ENCODE results near the gene PKN3.

- no peak for TF ChIP-seq CTCF (IDR thresholded peaks at IDR 0.05; ENCODE audit: poor library complexity, severe bottlenecking)
- TF ChIP-seq TAF1 (IDR thresholded peaks at IDR 0.05; ENCODE audit: low read depth), result no peak
- no peak for TF ChIP-seq SMC3 (conservative IDR thresholded peaks at IDR 0.05; ENCODE audit: poor library complexity)
These were observed 3.0 kb downstream of the PKN3 start for GRCh38 chr9:128705051-128705965.
